K562 (cell line): ENCODE measurements around the gene TAF8. TPM values are rescaled to one million over a fixed set of nuclear protein-coding genes. Genes with fewer than 3 reads are reported as not detected.

Source experiments
- ARHGAP35 ChIP-seq: fragments of 450-650 bp; IDR thresholded peaks from 2 replicates; pipeline ENCODE4 v1.6.1; 2018; ENCODE audit not compliant: partially characterized antibody
- E2F6 ChIP-seq, 2 experiments: IDR thresholded peaks; 2 replicates each; pipeline ENCODE4 v1.6.1; 2011; ENCODE audit warnings: borderline replicate concordance in 1 of 2, control low read depth in 1 of 2, low read depth in 1 of 2, low read length in 1 of 2, mild to moderate bottlenecking in 1 of 2, mixed read lengths in 1 of 2, moderate library complexity in 1 of 2; ENCODE audit not compliant: insufficient read depth in 1 of 2, insufficient read length in 1 of 2, poor library complexity in 1 of 2, severe bottlenecking in 1 of 2; ENCODE audit errors: extremely low read depth in 1 of 2
- FOXP1 ChIP-seq: sonication (generic); formaldehyde crosslinking; IDR thresholded peaks from 2 replicates; pipeline ENCODE4 v1.8.0; 2022; ENCODE audit warnings: mild to moderate bottlenecking, missing genetic modification reagents
- GTF2B ChIP-seq: IDR thresholded peaks from 2 replicates; pipeline ENCODE4 v1.6.1; 2011; ENCODE audit not compliant: insufficient read length; ENCODE audit errors: extremely low read depth
- MAFK ChIP-seq: IDR thresholded peaks from 2 replicates; pipeline ENCODE4 v1.6.1; 2011; ENCODE audit warnings: low read length, improper control_type of control experiment
- MGA ChIP-seq: fragments of 450-650 bp; IDR thresholded peaks from 2 replicates; pipeline ENCODE4 v1.6.1; 2016; ENCODE audit warnings: mild to moderate bottlenecking, moderate library complexity
- MYC ChIP-seq, 2 experiments: fragments of 250-450 bp in 1 of 2; sonication (Bioruptor Pico) in 1 of 2; IDR thresholded peaks; 2 replicates each; pipeline versions ENCODE4 v1.5.1 to v1.6.1; 2012 to 2021; ENCODE audit warnings: low read depth in 2 of 2, borderline replicate concordance in 1 of 2, improper control_type of control experiment in 1 of 2, low read length in 1 of 2, mild to moderate bottlenecking in 1 of 2, moderate library complexity in 1 of 2
- PHTF2 ChIP-seq: fragments of 250-450 bp; sonication (Bioruptor Pico); IDR thresholded peaks from 2 replicates; pipeline ENCODE4 v1.5.0; 2021; ENCODE audit warnings: mild to moderate bottlenecking
- TCF3 ChIP-seq: sonication (generic); formaldehyde crosslinking; IDR thresholded peaks from 2 replicates; pipeline ENCODE4 v1.4.0; 2020; ENCODE audit warnings: mild to moderate bottlenecking, missing genetic modification reagents
- ZNF263 ChIP-seq: sonication (generic); formaldehyde crosslinking; IDR thresholded peaks from 2 replicates; pipeline ENCODE4 v1.8.0; 2022; ENCODE audit warnings: mild to moderate bottlenecking, missing genetic modification reagents, borderline replicate concordance
- ZNF311 ChIP-seq: fragments of 250-450 bp; sonication (Bioruptor Pico); IDR thresholded peaks from 2 replicates; pipeline ENCODE4 v1.4.0; 2020; ENCODE audit warnings: mild to moderate bottlenecking, moderate library complexity
- ZNF436 ChIP-seq: fragments of 250-450, 450-650 bp; sonication (Bioruptor Pico); formaldehyde crosslinking; IDR thresholded peaks from 2 replicates; pipeline ENCODE4 v1.7.0; 2020; ENCODE audit warnings: mild to moderate bottlenecking
- polyA plus RNA-seq, 8 experiments: library from polyadenylated mRNA; depleted of rRNA in 4 of 8; stranded (reverse) in 5 of 8; unstranded in 3 of 8; fragments of >200 nt; fragmentation: Nextera tagmentation in 2 of 8; fragmentation: Illumina TruSeq in 1 of 8; extraction: Ambion mirVana in 2 of 8; extraction: Trizol in 1 of 8; gene quantifications; 2 replicates each; pipeline versions ENCODE4 v1.2.1 to v1.2.3, GENCODE V29; 2011 to 2014; ENCODE audit warnings: inconsistent platforms in 1 of 8, missing spikeins in 1 of 8
- total RNA-seq, 7 experiments: library from RNA; depleted of rRNA in 6 of 7; stranded (reverse); fragments of >200 nt in 6 of 7; fragmentation: Illumina TruSeq in 2 of 7; extraction: Trizol in 2 of 7; gene quantifications; 2 replicates each; pipeline versions ENCODE4 v1.2.1 to v1.2.3, GENCODE V29; 2011 to 2021; ENCODE audit warnings: low replicate concordance in 1 of 7

Gene TAF8
- total and polyA plus RNA-seq, 9 of the 15 experiments (the other 6 are each of a cell fraction or from before 2014, with no cell fraction given) = 29.4 to 84.0 (median 52.6) TPM

- TF ChIP-seq E2F6 (IDR thresholded peaks at IDR 0.05; ENCODE audit: borderline replicate concordance in 1 of 2, extremely low read depth in 1 of 2, insufficient read depth in 1 of 2, insufficient read length in 1 of 2, low read depth in 1 of 2, low read length in 1 of 2, poor library complexity in 1 of 2, severe bottlenecking in 1 of 2) (peak; percentile 67 to 82), PHTF2 (CRISPR knock-in tag) (no peak), MAFK (no peak), MGA (peak; percentile 93; the same call in 1 of the 2 replicates), FOXP1 (CRISPR knock-in tag) (peak; percentile 54; the same call in 1 of the 2 replicates), MYC (IDR thresholded peaks at IDR 0.05; ENCODE audit: low read depth, low read length) (peak; percentile 81), MYC (CRISPR knock-in tag; IDR thresholded peaks at IDR 0.05; ENCODE audit: borderline replicate concordance, low read depth) (no peak), GTF2B (no peak), TCF3 (CRISPR knock-in tag) (no peak), ZNF436 (CRISPR knock-in tag) (no peak), ZNF263 (CRISPR knock-in tag) (peak; percentile 66), ARHGAP35 (no peak), ZNF311 (CRISPR knock-in tag) (no peak)
These were observed 36.0 kb downstream of the TAF8 start (continued) for GRCh38 chr6:42086046-42087035.
